HT-29 (cell line): ENCODE data around the gene TMEM141. TPM values are rescaled to one million over a fixed set of nuclear protein-coding genes. Genes with fewer than 3 reads are reported as not detected.

Experiments used
- DNase-seq: peaks from one replicate; pipeline ENCODE4 v3.0.0-alpha.2; 2015; ENCODE audit warnings: low spot score
- total RNA-seq: library from RNA; depleted of rRNA; stranded (reverse); fragments of >200 nt; shearing (Covaris generic); gene quantifications from 2 replicates; pipeline ENCODE4 v1.2.3, GENCODE V29; 2014; rRNA removed

The TMEM141 gene
- total RNA-seq: 357 and 376 TPM in 2 replicates

- peak; percentile 99 for DNase-seq
Measured at GRCh38 chr9:136790640-136791515, at the start of gene TMEM141. TSS of gene TMEM141 (plus strand) at chr9:136791344. CDS start at chr9:136791371, 27 bp downstream.

GRCh38 chr9:136741883-136742571 is 49.1 kb upstream of the TMEM141 start:
- no peak for DNase-seq

DNA sequence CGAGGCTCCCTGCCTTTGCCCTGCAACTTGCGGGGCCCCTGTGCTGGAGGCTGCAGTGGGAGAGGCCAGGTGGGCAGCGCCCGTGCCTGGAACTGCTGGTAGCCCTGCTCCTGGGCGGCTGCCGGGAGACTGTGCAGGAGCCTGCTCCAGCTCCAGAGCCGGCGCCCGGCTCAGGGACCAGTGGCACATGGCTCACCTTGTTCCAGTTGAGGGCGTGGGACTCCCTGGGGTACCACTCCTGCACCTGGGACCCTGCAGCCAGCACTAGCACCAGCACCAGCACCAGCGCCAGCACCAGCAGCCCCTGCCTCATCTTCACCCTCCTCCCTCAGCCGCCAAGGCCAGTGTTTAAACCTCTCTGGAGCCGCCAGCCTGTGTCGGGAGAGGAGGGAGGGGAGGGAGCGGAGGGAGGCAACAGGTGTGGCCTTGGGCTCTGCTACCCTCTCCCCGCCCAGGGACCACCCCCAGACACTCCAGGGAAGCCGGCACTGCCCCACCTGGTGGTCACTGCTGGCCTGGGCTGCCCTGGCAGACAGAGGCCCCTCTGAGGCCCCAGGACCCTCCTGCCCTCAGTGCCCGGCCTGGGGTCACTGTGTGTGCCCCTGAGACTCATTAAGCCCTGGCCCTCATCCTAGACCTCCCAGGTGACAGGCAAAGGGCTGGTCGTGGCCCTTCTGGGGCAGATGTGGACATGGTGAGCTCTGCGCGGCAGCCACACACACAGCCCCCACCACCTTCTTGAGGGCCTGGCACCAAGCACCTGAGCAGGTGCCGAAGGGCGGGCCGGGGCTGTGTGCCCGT is 48.4 kb upstream of the TMEM141 start, which contains the start of gene LCN10:
LCN10 (minus strand) TSS at position 350 of the 801 bp plus-strand sequence; CDS start at position 313, 37 bp downstream.
- DNase-seq: no peak

DNA sequence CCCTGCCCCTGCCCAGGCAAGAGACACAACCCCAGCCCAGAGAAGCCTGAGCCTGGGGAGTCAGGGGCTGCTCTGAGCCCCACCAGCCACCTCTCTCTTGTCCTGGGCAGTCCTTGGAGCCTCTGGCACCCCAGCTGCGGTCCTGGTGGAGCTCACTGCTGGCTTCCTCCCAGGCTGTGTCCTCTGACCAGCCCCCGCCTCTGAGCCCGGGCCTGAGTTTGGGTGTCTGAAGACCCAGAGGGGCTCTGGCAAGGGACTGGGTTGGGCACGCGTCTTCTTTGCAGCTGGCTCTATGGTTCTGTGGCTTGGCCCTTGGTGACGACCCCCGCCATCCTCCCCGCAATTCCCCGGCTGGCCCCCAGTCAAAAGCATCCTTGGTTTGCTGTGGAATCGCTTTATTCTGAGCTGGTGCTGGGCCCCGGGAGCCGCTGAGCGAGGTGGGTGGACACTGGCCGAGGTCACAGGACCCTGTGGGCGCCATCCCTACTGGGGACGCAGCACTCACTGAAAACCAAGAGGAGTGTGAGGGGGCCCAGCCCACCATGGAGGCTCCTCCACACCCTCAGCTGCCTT is 47.4 kb upstream of the TMEM141 start:
- no peak for DNase-seq

DNA sequence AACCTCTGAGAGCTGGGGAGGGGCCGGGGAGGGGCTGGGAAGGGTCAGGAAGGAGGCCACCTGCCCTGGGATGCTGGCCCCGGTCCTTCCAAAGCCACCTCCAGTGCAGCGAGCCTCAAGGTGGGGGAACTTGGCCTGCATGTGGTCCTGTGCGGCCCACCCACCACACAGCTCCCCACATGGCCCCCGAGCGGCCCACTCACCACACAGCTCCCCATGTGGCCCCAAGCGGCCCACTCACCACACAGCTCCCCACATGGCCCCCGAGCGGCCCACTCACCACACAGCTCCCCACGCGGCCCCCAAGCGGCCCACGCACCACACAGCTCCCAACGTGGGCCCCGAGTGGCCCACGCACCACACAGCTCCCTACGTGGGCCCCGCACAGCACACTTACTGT is 46.4 kb upstream of the TMEM141 start:
- no peak for DNase-seq

DNA sequence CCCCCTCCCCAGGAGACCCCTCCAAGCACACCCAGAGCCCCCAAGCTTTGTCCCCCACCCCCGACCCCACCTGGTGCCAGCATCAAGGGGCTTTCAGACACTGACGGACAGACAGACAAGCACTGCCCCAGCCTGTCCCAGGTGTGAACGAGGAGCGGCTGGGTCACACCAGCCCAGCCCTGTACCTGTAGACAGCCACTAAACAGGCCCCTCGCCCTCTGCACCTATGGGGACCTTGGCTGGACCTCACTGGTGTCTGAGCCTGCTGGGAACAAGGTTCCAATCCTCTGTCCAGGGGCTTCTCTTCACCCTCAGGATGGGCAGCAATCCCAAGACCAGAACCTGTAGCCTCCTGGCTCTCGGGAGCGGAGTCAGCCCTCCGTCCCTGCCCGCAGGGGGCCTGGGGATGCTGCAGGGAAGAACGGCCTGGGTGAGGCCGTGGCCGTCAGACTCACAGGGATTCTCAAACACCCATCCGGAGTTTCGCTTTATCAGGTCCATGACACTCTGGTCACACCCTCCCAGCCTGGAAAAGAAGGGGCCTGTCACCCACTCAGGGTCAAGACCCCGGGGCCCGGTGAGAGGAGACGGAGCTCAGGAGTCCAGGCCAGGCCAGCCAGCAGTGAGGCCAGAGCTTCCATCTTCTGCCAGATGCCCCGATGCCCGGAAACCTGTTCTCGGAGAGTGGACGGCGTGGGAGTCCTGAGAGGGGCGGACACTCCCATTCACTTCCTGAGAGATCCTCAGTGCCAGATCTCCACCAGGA is 45.6 kb upstream of the TMEM141 start:
- DNase-seq: no peak

DNA sequence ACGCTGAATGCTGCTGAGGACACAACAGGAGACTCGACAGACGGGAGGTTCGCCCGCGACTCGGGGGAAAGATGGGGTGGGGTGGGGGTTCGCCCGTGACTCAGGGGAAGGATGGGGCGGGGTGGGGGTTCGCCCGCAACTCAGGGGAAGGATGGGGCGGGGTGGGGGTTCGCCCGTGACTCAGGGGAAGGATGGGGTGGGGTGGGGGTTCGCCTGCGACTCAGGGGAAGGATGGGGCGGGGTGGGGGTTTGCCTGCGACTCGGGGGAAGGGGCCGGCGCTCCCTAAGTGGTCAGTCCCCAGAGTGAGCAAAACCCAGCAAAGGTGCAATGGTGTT is 45.0 kb upstream of the TMEM141 start:
- DNase-seq: no peak

GRCh38 chr9:136746621-136747020 is 44.5 kb upstream of the TMEM141 start:
- DNase-seq: no peak

- no peak for DNase-seq
Measured at GRCh38 chr9:136747161-136748060, 43.7 kb upstream of the TMEM141 start.

DNA sequence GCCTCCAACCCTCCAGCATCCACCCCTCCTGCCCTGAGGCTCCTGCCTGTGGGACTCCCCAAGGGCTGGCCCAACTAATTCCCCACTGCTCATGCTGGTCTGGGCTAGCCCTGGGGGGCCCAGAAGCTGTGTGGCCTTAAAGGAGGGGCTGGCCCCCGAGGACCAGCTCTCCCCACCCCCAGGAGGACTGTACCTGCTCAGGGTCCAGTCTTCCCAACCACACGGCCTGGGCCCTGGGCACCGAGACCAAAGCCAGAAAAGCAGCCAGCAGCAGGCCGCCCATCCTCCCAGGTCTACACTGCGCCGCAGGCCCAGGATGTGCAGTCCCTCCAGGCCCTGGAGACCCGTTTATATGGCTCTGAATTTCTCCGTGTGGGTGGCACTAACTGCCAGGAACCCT is 42.9 kb upstream of the TMEM141 start, which contains the start of gene LCN6:
LCN6 (minus strand) TSS at position 325 of the 400 bp plus-strand sequence; CDS start at position 283, 42 bp downstream.
- DNase-seq: no peak

GRCh38 chr9:136748666-136749611 is 42.2 kb upstream of the TMEM141 start:
- no peak for DNase-seq

- DNase-seq: no peak
Measured at GRCh38 chr9:136750526-136750925, 40.6 kb upstream of the TMEM141 start.

DNA sequence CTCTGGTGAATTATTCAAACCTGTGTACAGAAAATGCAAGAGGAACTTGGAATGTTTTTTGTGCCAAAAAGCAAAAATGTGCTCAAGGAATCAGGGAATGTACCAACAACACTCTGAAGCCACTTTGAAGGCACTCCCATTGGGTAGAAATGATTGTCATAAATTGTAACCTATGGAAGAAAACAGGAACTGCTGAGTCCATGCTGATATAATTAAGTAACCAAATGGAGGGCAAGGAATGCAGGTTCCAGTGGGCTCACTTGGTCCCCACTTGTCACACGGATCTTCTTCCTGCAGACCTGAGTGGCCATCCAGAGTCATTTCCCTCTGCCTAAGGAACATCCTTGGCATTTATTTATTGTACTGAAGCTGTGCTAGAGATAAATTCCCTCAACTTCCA is 39.9 kb upstream of the TMEM141 start:
- no peak for DNase-seq

GRCh38 chr9:136751814-136752213 is 39.3 kb upstream of the TMEM141 start:
- no peak for DNase-seq

DNA sequence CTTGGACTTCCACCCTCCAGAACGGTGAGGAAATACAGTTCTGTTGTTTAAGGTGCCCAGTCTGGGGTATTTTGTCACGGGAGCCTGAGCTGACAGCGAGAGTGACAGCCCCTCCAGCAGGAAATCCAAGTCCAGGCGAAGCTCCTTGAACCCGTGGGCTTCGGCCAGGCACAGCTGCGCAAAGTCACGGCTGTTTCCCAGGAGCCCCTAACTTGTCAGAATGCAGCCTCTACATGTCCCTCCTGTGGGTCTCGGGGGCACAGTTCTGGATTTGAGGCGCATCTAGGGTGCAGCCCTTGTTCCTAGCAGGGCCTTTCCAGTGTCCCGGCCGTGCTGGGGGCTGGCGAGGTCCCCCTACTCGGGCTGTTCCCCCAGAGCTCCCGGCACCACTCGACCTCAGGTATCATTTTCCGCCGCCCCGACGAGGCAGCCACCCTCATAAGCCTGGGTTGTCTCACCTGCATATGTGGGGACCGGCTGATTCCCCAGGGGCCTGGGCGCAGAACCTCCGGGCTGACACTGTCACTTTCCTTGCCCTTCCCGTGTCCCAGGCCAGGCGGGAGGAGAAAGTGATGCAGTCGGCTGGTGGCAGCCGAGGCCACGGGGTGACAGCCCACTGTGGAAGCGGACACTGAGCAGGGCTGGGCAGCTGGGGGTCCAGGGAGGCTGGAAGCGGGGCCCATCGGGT is 37.6 kb upstream of the TMEM141 start:
- no peak for DNase-seq

DNA sequence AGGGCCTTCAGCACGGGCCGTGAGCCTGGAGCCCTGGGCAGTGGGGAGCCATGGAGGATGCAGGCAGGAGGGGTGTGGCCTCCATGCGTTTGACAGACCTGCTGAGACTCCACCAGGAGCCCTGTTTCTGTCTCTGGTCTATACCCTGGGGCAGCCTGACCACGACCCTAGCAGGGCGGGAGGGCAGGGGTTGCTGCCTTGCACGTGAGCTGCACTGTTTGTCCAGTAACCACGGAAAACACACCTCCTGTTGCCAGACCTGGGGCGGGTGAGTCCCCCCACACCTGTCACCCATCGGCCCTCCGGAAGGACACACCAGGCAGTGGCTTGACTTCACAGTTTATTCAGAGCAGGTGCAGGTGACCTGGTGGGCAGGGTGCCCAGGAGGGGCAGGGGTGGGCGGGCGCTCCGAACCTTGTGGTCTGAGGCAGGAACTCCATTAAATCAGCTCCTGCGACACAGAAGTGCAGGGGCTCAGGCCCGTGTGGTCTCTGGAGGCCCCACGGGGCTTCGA is 37.0 kb upstream of the TMEM141 start:
- DNase-seq: no peak

GRCh38 chr9:136754626-136755301 is 36.4 kb upstream of the TMEM141 start:
- DNase-seq: no peak
